Cerebellar cortex (tissue), 1 donor: Measurements from ENCODE around the gene CDH23.
"Not testable (repeated sequence)": the region's sequence is repeated elsewhere in the genome, so short reads cannot be mapped to it uniquely, and the experiment has no call there.

Experiments used
- DNase-seq: peaks from one replicate; pipeline ENCODE4 v3.0.0-alpha.2; 2015; ENCODE audit warnings: low spot score

The CDH23 gene

GRCh38 chr10:71840958-71841335, 444.2 kb downstream of the CDH23 start:
- DNase-seq = no peak

- no peak for DNase-seq
Observed at GRCh38 chr10:71842422-71842821, 445.7 kb downstream of the CDH23 start.

DNA sequence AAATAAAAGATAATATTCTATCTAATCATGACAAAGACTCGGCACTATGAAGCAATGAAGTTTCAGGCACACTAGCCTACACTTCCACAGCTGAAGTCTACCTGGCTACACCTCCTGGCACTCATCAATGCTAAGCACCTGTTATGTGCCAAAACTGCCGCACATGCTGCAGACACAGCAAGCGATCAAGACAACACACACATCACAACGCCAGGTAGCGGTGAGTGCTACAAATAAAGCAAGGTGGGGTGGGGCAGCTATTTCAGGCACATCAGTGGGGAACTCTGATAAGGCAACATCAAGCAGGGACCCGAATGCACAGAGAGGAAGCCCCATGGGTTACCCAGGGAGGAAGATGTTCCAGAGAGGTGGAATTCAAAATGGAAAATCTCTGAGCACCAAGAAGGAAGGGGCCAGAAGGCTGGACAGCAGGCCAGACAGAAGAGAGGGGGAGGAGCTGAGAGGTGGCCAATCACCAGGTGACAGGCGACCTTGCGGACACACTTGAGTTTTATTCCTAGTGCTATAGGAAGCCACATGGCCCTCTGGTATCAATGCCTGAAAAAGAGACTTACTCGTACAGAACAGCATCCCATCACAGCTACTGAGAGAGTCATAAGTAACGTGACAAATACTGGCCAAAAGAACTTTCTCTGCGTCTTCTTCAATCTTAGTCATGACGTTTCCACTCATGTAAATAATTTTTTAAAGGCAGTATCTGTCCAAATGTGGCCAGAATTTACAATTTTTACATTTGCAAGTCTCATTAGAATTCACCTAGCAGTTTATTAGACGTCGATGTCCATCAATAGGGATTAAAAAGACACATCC, 446.4 kb downstream of the CDH23 start:
- DNase-seq = peak; percentile 68

DNA sequence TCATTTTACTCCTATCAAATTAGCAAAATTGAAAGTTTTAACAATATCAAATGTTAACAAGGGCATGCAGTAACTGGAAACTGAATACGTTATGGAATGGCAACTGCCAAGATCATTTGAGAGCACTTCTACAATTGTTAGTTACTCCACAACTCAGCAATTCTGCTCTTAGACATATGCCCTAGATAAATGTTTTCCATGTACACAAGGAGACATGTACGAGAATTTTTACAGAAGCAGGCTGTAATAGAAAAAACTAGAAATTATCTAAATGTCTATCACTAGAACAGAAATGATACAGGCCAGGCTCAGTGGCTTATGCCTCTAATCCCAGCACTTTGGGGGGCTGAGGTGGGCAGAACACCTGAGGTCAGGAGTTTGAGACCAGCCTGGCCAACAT, 447.4 kb downstream of the CDH23 start:
- no peak for DNase-seq

GRCh38 chr10:71844695-71845094, 448.0 kb downstream of the CDH23 start:
- no peak for DNase-seq

DNA sequence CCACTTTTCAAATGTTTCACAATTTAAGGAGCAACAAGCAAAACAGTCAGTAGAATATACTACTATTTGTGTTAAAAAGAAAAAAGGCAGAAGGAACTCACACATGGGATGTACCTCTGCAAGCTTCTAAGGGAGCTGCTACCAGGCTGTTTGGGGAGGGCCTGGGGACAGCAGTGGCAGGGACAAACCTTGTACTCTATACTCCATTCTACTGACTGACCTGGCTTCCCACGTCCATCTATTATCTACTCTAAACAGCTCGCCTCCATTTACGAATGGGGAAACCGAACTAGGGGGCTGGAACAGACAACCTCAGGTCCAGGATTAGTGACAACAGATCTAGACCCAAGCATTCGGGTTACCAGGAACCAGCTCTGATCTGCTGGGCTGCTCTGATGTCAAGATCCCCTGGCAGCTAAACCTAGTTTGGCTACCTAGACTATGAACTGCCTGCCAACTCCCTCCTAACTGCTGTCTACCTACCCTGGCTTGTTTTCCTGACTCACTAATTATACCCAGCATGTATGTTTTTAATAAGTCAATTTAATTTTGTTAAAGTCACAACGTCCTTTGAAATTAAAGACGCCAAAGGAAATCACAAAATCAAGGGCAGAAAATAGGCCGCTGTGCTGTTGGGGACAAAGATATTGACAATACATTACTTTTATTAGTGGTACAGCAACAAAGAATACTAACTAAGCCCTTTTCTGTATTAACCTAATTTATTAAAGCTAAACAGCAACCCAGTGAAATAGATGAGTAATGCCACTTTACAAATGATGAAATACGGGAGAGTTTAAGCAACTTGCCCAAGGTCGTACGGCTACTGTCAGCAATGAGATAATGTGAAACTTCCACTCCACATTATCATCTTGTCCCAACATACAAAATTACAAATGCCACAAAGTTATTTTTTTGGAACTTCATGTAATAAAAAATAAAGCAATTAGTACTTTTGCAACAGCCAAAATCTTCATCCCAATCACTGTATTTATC, 449.0 kb downstream of the CDH23 start:
- DNase-seq = peak; percentile 89

- DNase-seq = no peak
Observed at GRCh38 chr10:71846816-71847215, 450.1 kb downstream of the CDH23 start.

DNA sequence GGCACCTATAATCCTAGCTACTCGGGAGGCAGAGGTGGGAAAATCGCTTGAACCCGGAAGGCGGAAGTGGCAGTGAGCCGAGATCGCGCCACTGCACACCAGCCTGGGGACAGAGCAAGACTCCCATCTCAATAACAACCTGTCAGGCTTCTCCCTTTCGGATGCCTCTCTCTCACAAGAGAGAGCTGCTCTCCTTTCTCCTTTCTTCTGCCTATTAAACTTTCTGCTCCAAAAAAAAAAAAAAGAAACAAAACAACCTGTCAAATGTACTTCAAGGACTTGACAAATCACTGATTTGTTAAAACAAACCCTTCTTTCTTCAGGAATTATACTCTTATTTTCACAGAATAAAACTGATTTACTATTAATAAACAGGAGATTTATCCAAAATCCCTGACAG, 450.7 kb downstream of the CDH23 start:
- no peak for DNase-seq

DNA sequence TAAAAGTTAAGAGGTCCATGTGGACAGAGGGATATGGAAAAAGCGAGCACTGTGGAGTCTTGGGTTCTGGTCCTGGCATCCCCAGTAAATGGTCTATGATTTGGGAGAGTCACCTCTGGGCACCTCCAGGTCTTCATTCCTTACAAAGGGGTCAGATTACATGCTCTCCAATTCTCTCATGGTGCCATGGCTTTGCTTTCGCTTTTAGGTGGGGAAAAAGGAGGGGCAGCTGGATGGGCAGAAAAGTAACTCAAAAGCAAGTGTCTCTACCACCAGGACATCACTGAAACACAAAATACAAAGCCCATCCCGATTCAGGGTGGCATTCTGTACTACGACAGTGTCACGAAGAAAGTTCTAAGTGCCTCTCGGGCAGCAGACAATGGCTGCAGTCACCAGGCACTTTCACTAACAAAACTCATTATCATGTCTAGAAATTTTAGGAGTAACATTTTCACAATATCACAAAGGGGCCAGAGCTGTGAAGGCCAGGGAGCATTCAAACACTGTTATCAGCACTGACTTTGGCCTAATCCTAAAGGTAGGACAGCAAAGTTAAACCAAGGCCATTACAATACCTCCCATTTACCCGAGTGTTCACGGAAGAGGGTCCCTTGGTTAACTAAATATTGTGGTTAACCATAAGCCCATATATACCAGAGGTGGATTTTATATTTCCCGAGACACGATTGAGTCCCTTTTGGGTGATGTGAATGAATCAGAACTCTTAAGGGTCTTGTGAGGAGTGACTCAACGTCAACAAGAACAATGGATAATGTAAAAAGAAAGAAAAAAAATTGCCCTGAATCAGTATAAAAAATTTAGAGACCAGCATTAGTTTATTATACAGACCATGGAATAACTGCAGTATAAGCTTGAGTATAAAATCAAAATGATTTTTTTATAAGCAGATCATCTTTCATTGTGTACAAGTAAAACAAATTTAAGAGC, 451.9 kb downstream of the CDH23 start:
- no peak for DNase-seq

- DNase-seq = no peak
Observed at GRCh38 chr10:71849461-71849908, 452.8 kb downstream of the CDH23 start.

- no peak for DNase-seq
Observed at GRCh38 chr10:71850021-71850742, 453.5 kb downstream of the CDH23 start.

- peak; percentile 98 for DNase-seq
Observed at GRCh38 chr10:71850743-71851464, 454.2 kb downstream of the CDH23 start, which contains the start of gene PSAP. Gene PSAP, minus strand, starts transcription at chr10:71851251. Its CDS starts 30 bp downstream, at chr10:71851221.

DNA sequence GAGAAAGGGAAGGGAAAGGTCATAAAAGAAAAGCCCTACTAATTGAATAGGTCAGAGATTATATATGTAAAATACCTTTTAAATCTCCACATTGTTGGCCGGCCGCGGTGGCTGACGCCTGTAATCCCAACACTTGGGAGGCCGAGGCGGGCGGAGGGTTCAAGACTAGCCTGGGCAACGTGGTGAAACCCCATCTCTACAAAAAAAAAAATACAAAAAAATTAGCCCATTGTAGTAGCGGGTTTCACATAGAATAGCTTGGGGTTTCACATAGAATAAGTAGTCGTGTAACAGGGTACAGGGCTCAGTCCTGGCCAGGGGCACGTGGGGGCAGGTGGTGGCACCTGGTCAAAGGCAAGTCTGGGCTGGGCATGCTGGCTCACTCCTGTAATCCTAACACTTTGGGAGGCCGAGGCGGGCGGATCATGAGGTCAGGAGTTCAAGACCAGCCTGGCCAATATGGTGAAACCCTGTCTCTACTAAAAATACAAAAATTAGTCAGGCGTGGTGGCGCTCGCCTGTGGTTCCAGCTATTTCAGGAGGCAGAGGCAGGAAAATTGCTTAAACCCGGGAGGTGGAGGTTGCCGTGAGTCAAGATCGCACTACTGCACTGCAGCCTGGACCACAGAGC, 454.9 kb downstream of the CDH23 start:
- DNase-seq = not testable (repeated sequence)

DNA sequence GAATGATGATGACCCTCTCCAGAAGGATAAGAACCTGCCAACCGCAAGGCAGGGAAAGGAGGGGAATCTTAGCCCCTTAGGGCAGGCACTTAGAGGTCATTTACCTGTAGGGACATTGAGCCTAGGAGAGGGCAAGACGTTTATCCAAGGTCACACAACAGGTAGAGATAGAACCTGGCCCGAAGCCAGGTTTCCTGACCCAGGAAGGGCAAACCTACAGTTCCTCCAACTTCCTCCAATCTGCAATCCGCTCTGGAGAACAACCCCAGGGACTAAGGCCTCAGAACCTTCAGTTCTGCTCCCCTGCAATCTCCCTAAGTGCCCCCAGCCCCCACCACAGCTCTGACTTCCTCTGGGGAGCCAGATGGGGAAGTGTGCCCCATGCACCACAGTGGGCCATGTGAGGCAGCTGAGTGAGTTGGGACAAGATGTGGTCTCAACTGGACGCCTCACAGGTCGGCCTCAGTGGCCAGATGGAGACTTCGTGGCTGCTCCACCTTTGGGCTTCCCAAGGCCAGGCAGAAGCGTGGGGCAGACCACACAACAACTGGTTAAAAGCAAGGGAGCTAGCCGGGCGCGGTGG, 455.7 kb downstream of the CDH23 start:
- no peak for DNase-seq

- DNase-seq = no peak
Observed at GRCh38 chr10:71854031-71854430, 457.3 kb downstream of the CDH23 start.

DNA sequence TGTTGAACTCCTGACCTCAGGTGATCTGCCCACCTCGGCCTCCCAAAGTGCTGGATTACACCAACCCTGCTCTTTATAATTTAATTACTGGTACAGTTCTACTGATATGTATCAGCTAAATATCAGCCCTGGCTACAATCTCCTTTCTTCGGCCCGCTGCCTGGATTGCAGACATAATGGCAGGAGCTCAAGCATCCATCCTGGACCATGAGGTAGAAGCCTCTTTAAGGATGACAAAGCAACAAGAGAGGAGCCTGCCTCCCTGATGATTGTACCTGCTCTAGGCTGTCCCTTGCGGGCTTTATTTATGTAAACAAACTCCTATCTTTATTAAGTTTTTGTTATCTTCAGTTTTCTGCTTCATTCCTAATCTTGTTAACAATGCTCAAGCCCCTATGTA, 459.9 kb downstream of the CDH23 start:
- no peak for DNase-seq

GRCh38 chr10:71857934-71858890, 461.5 kb downstream of the CDH23 start:
- DNase-seq = no peak
